ENCODE measurements around the gene GATM. TPM values are rescaled to one million over a fixed set of nuclear protein-coding genes. Genes with fewer than 3 reads are reported as not detected.
"Not testable (repeated sequence)": the region's sequence is repeated elsewhere in the genome, so short reads cannot be mapped to it uniquely, and the experiment has no call there.

Gene GATM
- total RNA-seq, 1 donor from 2014 or later: 3.5 TPM

DNA sequence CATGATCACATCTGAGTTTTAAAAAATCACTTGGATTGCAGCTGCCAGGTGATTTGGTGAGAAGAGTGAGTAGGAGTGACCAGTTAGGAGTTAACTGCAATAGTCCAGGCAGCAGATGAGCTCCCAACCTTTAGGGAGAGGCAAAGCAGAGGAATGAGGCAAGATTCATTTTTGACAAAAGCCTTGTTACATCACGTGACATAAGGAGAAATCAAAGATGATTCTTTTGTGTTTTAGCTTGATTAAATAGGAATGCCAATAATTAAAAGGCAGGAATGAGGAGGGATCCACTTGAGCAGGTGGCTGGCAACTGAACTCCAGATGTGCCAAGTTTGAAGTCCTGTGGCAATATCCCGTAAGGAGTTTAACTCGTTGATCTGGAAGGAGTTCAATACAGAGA is 2.5 kb downstream of the GATM start:
- H3K4me1 Mint-ChIP-seq (ENCODE audit: unreplicated experiment): peaks cover 21% of the 10 kb centered on the region
- H3K27ac Mint-ChIP-seq (ENCODE audit: unreplicated experiment): no peak overlapping the region
- no peaks in the 10 kb centered on the region for H3K36me3 Mint-ChIP-seq (ENCODE audit: low read depth, unreplicated experiment)
- H3K9me3 Mint-ChIP-seq (ENCODE audit: unreplicated experiment): no peaks in the 10 kb centered on the region
- H3K27me3 Mint-ChIP-seq (ENCODE audit: unreplicated experiment): peaks cover 20% of the 10 kb centered on the region
- TF ChIP-seq, protein P1, sequence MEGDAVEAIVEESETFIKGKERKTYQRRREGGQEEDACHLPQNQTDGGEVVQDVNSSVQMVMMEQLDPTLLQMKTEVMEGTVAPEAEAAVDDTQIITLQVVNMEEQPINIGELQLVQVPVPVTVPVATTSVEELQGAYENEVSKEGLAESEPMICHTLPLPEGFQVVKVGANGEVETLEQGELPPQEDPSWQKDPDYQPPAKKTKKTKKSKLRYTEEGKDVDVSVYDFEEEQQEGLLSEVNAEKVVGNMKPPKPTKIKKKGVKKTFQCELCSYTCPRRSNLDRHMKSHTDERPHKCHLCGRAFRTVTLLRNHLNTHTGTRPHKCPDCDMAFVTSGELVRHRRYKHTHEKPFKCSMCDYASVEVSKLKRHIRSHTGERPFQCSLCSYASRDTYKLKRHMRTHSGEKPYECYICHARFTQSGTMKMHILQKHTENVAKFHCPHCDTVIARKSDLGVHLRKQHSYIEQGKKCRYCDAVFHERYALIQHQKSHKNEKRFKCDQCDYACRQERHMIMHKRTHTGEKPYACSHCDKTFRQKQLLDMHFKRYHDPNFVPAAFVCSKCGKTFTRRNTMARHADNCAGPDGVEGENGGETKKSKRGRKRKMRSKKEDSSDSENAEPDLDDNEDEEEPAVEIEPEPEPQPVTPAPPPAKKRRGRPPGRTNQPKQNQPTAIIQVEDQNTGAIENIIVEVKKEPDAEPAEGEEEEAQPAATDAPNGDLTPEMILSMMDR (IDR thresholded peaks at IDR 0.05; ENCODE audit: unreplicated experiment): no peak
- H3K4me3 Mint-ChIP-seq (ENCODE audit: unreplicated experiment): no peak overlapping the region
- DNase-seq (ENCODE audit: low spot score): no peak

DNA sequence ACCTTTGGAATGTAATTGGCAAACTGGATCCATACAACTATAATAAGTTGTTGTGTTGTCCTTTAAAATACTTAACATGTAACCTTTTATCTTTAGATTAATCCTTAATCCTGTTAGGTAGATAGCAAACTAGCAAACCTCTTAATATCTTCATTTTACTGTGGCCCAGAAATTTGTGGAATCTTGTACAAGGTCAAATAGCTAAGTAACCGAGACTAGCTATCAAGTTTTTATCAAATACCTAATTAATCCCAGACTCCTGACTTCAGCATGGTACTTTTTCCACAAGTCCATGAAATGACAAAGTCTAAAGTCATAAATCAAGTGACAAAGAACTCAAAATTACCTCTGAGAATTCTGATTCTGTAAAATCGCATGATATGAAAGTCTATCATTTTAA is 4.4 kb downstream of the GATM start:
- no peak overlapping the region for H3K4me3 Mint-ChIP-seq (ENCODE audit: unreplicated experiment)
- no peaks in the 10 kb centered on the region for H3K9me3 Mint-ChIP-seq (ENCODE audit: unreplicated experiment)

DNA sequence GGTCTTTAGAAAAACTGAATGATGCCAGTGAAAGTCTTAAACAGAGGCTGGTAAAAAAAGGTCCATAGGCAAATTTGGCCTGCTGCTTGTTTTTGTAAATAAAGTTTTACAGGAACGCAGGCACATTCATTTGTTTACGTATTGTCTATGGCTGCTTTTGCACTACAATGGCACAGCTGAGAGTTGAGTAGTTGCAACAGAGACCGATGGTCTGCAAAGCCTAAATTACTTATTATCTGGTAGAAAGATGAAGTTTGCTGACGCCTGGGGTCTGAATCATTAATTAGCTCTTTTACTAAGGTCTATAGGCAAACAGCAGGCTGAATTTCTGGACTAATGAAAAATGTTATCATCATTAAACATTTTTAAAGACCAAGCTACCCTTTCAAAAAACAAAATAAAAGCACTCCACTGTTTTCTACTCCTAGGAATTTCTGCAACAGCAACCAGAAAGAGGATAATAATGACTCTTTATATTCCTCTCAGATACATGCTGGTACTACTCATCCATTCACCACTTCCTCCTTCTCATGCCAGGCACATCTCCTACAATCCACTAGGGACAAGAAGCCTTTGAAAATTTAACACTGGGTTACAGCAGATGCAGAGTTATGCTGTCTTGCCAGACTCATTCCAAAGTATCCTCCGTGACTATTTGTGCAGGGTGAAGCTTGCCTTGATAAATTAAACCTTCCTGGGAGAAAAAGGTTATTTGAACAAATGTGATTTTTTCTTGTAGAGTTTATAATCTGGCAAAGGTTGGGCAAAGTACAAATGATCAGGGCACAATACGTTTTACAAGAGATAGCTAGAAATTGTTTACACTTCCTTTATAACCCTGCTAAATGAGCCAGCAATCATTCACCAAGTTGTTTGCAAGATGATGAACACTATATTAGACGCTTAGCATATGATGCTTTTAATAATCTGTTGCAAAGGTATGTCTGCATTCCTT is 6.0 kb downstream of the GATM start:
- Mint-ChIP-seq H3K36me3 (ENCODE audit: low read depth, unreplicated experiment) (no peaks in the 10 kb centered on the region), H3K27me3 (ENCODE audit: unreplicated experiment) (peaks cover 11% of the 10 kb centered on the region)

More for the DNA sequence above, 4.4 kb downstream of the GATM start:
- Mint-ChIP-seq H3K27ac (ENCODE audit: unreplicated experiment) (no peak overlapping the region), H3K4me1 (ENCODE audit: unreplicated experiment) (peaks cover 21% of the 10 kb centered on the region), H3K36me3 (ENCODE audit: low read depth, unreplicated experiment) (no peaks in the 10 kb centered on the region), H3K27me3 (ENCODE audit: unreplicated experiment) (peaks cover 15% of the 10 kb centered on the region)
- TF ChIP-seq, protein P1 (IDR thresholded peaks at IDR 0.05; ENCODE audit: unreplicated experiment): no peak
- DNase-seq (ENCODE audit: low spot score): no peak

DNA sequence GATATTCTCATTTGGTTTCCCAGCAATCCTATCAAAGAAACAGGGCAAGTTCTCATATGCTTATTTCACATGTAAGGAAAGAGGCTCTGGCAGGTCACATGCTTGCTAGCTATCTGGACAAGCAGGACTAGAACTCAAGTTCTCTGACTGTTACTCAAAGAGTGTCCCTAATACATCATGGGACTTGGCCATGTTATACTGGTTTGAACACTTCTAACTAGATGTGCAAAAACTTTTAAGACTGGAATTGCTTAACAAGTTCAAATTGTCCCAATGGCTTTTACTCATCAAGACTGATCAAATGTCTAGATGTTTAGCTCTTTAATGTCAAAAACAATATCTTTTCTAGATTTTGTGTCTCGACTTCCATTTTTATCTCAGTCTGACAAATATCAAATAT is 6.8 kb downstream of the GATM start:
- H3K4me1 Mint-ChIP-seq (ENCODE audit: unreplicated experiment): peaks cover 12% of the 10 kb centered on the region
- H3K36me3 Mint-ChIP-seq (ENCODE audit: low read depth, unreplicated experiment): no peaks in the 10 kb centered on the region
- DNase-seq (ENCODE audit: low spot score): no peak
- H3K27ac Mint-ChIP-seq (ENCODE audit: unreplicated experiment): no peak overlapping the region
- no peak overlapping the region for H3K4me3 Mint-ChIP-seq (ENCODE audit: unreplicated experiment)
- H3K9me3 Mint-ChIP-seq (ENCODE audit: unreplicated experiment): no peaks in the 10 kb centered on the region
- TF ChIP-seq, protein P1 (IDR thresholded peaks at IDR 0.05; ENCODE audit: unreplicated experiment): no peak
- peaks cover 7% of the 10 kb centered on the region for H3K27me3 Mint-ChIP-seq (ENCODE audit: unreplicated experiment)

More for the DNA sequence above, 6.0 kb downstream of the GATM start:
- TF ChIP-seq, protein P1 (IDR thresholded peaks at IDR 0.05; ENCODE audit: unreplicated experiment): no peak
- Mint-ChIP-seq H3K27ac (ENCODE audit: unreplicated experiment) (no peak overlapping the region), H3K4me1 (ENCODE audit: unreplicated experiment) (peaks cover 16% of the 10 kb centered on the region), H3K4me3 (ENCODE audit: unreplicated experiment) (no peak overlapping the region), H3K9me3 (ENCODE audit: unreplicated experiment) (no peaks in the 10 kb centered on the region)
- no peak for DNase-seq (ENCODE audit: low spot score)

DNA sequence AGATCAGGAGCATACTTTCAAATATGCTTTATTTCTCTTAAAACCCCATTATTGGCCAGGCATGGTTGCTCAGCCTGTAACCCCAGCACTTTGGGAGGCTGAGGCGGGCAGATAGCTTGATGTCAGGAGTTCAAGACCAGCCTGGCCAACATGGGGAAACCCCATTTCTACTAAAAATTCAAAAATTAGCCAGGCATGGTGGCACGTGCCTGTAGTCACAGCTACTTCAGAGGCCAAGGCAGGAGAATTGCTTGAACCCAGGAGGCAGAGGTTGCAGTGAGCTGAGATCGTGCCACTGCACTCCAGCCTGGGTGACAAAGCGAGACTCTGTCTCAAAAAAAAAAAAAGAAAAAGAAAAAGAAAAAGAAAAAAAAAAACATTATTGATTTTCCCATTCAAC is 8.3 kb downstream of the GATM start:
- H3K4me3 Mint-ChIP-seq (ENCODE audit: unreplicated experiment); H3K27me3 Mint-ChIP-seq (ENCODE audit: unreplicated experiment); H3K4me1 Mint-ChIP-seq (ENCODE audit: unreplicated experiment); H3K27ac Mint-ChIP-seq (ENCODE audit: unreplicated experiment); H3K36me3 Mint-ChIP-seq (ENCODE audit: low read depth, unreplicated experiment); H3K9me3 Mint-ChIP-seq (ENCODE audit: unreplicated experiment); DNase-seq (ENCODE audit: low spot score): not testable (repeated sequence)

DNA sequence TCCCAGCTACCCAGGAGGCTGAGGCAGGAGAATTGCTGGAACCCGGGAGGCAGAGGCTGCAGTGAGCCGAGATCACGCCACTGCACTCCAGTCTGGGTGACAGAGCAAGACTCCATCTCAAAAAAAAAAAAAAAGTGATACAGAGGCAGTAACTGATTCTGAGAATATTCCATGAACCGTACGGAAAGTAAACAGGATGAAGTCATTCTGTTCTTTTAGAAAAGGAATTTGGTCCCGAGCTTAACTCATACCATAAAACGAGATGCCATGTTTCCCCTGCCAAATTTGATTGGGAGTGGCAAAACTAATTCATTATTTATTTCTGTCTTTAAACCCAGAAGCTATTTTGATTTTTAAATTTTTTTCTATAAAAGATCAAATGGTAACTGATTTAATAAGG is 11.1 kb downstream of the GATM start:
- H3K27me3 Mint-ChIP-seq (ENCODE audit: unreplicated experiment); H3K9me3 Mint-ChIP-seq (ENCODE audit: unreplicated experiment); H3K36me3 Mint-ChIP-seq (ENCODE audit: low read depth, unreplicated experiment); H3K27ac Mint-ChIP-seq (ENCODE audit: unreplicated experiment); DNase-seq (ENCODE audit: low spot score); H3K4me3 Mint-ChIP-seq (ENCODE audit: unreplicated experiment); H3K4me1 Mint-ChIP-seq (ENCODE audit: unreplicated experiment): not testable (repeated sequence)
